ENCODE results near the gene UGT1A5. TPM values are rescaled to one million over a fixed set of nuclear protein-coding genes. Genes with fewer than 3 reads are reported as not detected.

The UGT1A5 gene
- total and polyA plus RNA-seq, 4 experiments from 2014 or later: not detected

GRCh38 chr2:233688341-233688740, 24.4 kb upstream of the UGT1A5 start:
- Histone ChIP-seq H3K4me1 (ENCODE audit: insufficient read depth, low read length) (no peaks in the 10 kb centered on the region), H3K27me3 (ENCODE audit: insufficient read depth, low read length) (no peaks in the 10 kb centered on the region), H3K36me3 (ENCODE audit: insufficient read depth, low read length) (no peaks in the 10 kb centered on the region), H3K27ac (ENCODE audit: low read depth, low read length) (no peak overlapping the region), H3K9me3 (ENCODE audit: control insufficient read depth in 1 of 2, low read length in 2 of 2) (no peaks in the 10 kb centered on the region), H3K4me3 (ENCODE audit: low read length in 2 of 2) (no peak overlapping the region)
- no peak overlapping the region for H3K27ac Mint-ChIP-seq
- H3K9me3 Mint-ChIP-seq: peaks cover 0 to 1% (median 0%) of the 10 kb centered on the region in 8 donors
- H3K36me3 Mint-ChIP-seq: no peaks in the 10 kb centered on the region
- H3K4me1 Mint-ChIP-seq: no peaks in the 10 kb centered on the region
- intact Hi-C loops (cut with micrococcal nuclease): no loop called here
- ChIA-PET CTCF (ENCODE audit: partially characterized antibody) (no interaction called here), POLR2A (ENCODE audit: partially characterized antibody) (no interaction called here)
- H3K4me3 Mint-ChIP-seq: no peak overlapping the region
- peaks cover 10 to 25% of the 10 kb centered on the region in 2 donors for H3K27me3 Mint-ChIP-seq
- DNase-seq: no peak

- H3K36me3 Mint-ChIP-seq: no peaks in the 10 kb centered on the region
- ChIA-PET CTCF (ENCODE audit: partially characterized antibody) (no interaction called here), POLR2A (ENCODE audit: partially characterized antibody) (no interaction called here)
- H3K27ac Mint-ChIP-seq: no peak overlapping the region
- Histone ChIP-seq H3K27me3 (ENCODE audit: insufficient read depth, low read length) (no peaks in the 10 kb centered on the region), H3K4me1 (ENCODE audit: insufficient read depth, low read length) (no peaks in the 10 kb centered on the region), H3K36me3 (ENCODE audit: insufficient read depth, low read length) (no peaks in the 10 kb centered on the region), H3K27ac (ENCODE audit: low read depth, low read length) (no peak overlapping the region), H3K9me3 (ENCODE audit: control insufficient read depth in 1 of 2, low read length in 2 of 2) (no peaks in the 10 kb centered on the region), H3K4me3 (ENCODE audit: low read length in 2 of 2) (no peak overlapping the region)
- DNase-seq: no peak
- H3K9me3 Mint-ChIP-seq: peaks cover 0 to 1% (median 0%) of the 10 kb centered on the region in 8 donors
- H3K4me3 Mint-ChIP-seq: no peak overlapping the region
- no peaks in the 10 kb centered on the region for H3K4me1 Mint-ChIP-seq
- peaks cover 10 to 27% of the 10 kb centered on the region in 2 donors for H3K27me3 Mint-ChIP-seq
- intact Hi-C loops (cut with micrococcal nuclease): no loop called here
Observed at GRCh38 chr2:233689031-233689430, 23.7 kb upstream of the UGT1A5 start.

- Histone ChIP-seq H3K27ac (ENCODE audit: low read depth, low read length) (no peak overlapping the region), H3K9me3 (ENCODE audit: control insufficient read depth in 1 of 2, low read length in 2 of 2) (no peaks in the 10 kb centered on the region), H3K36me3 (ENCODE audit: insufficient read depth, low read length) (no peaks in the 10 kb centered on the region), H3K4me1 (ENCODE audit: insufficient read depth, low read length) (no peaks in the 10 kb centered on the region), H3K4me3 (ENCODE audit: low read length in 2 of 2) (no peak overlapping the region), H3K27me3 (ENCODE audit: insufficient read depth, low read length) (no peaks in the 10 kb centered on the region)
- ChIA-PET CTCF (ENCODE audit: partially characterized antibody) (no interaction called here), POLR2A (ENCODE audit: partially characterized antibody) (no interaction called here)
- no peak overlapping the region for H3K27ac Mint-ChIP-seq
- no peaks in the 10 kb centered on the region for H3K36me3 Mint-ChIP-seq
- intact Hi-C loops (cut with micrococcal nuclease): no loop called here
- H3K4me1 Mint-ChIP-seq: no peaks in the 10 kb centered on the region
- peaks cover 0 to 1% (median 0%) of the 10 kb centered on the region in 8 donors for H3K9me3 Mint-ChIP-seq
- H3K27me3 Mint-ChIP-seq: peaks cover 10 to 27% of the 10 kb centered on the region in 2 donors
- H3K4me3 Mint-ChIP-seq: no peak overlapping the region
- no peak for DNase-seq
Observed at GRCh38 chr2:233689501-233689900, 23.2 kb upstream of the UGT1A5 start.

- Mint-ChIP-seq H3K36me3 (no peaks in the 10 kb centered on the region), H3K4me3 (no peak overlapping the region), H3K4me1 (no peaks in the 10 kb centered on the region), H3K27me3 (peaks cover 8 to 27% of the 10 kb centered on the region in 2 donors), H3K27ac (no peak overlapping the region), H3K9me3 (peaks cover 0 to 1% (median 0%) of the 10 kb centered on the region in 8 donors)
- no peaks in the 10 kb centered on the region for H3K9me3 ChIP-seq (ENCODE audit: control insufficient read depth in 1 of 2, low read length in 2 of 2)
- POLR2A ChIA-PET (ENCODE audit: partially characterized antibody): no interaction called here
- H3K4me3 ChIP-seq (ENCODE audit: low read length in 2 of 2): no peak overlapping the region
- CTCF ChIA-PET (ENCODE audit: partially characterized antibody): no interaction called here
- no peak overlapping the region for H3K27ac ChIP-seq (ENCODE audit: low read depth, low read length)
- H3K4me1 ChIP-seq (ENCODE audit: insufficient read depth, low read length): no peaks in the 10 kb centered on the region
- H3K36me3 ChIP-seq (ENCODE audit: insufficient read depth, low read length): no peaks in the 10 kb centered on the region
- no peak for DNase-seq
- H3K27me3 ChIP-seq (ENCODE audit: insufficient read depth, low read length): no peaks in the 10 kb centered on the region
- intact Hi-C loops (cut with micrococcal nuclease): no loop called here
Observed at GRCh38 chr2:233690444-233690843, 22.3 kb upstream of the UGT1A5 start.

- Mint-ChIP-seq H3K9me3 (peaks cover 0 to 2% (median 0%) of the 10 kb centered on the region in 8 donors), H3K27me3 (peaks cover 7 to 27% of the 10 kb centered on the region in 2 donors), H3K27ac (no peak overlapping the region), H3K4me1 (no peaks in the 10 kb centered on the region), H3K4me3 (no peak overlapping the region), H3K36me3 (no peaks in the 10 kb centered on the region)
- Histone ChIP-seq H3K27ac (ENCODE audit: low read depth, low read length) (no peak overlapping the region), H3K4me3 (ENCODE audit: low read length in 2 of 2) (no peak overlapping the region), H3K27me3 (ENCODE audit: insufficient read depth, low read length) (no peaks in the 10 kb centered on the region), H3K9me3 (ENCODE audit: control insufficient read depth in 1 of 2, low read length in 2 of 2) (no peaks in the 10 kb centered on the region), H3K36me3 (ENCODE audit: insufficient read depth, low read length) (no peaks in the 10 kb centered on the region), H3K4me1 (ENCODE audit: insufficient read depth, low read length) (no peaks in the 10 kb centered on the region)
- intact Hi-C loops (cut with micrococcal nuclease): no loop called here
- ChIA-PET CTCF (ENCODE audit: partially characterized antibody) (no interaction called here), POLR2A (ENCODE audit: partially characterized antibody) (no interaction called here)
- DNase-seq: no peak
Observed at GRCh38 chr2:233691443-233692433, 21.0 kb upstream of the UGT1A5 start.

GRCh38 chr2:233692648-233693047, 20.1 kb upstream of the UGT1A5 start, which contains the start of gene UGT1A6:
Gene UGT1A6, plus strand, starts transcription at chr2:233692890. Its CDS starts 115 bp downstream, at chr2:233693005.
- H3K27me3 ChIP-seq (ENCODE audit: insufficient read depth, low read length): no peaks in the 10 kb centered on the region

GRCh38 chr2:233693963-233694362, 18.7 kb upstream of the UGT1A5 start:
- no peaks in the 10 kb centered on the region for H3K4me1 Mint-ChIP-seq
- POLR2A ChIA-PET (ENCODE audit: partially characterized antibody): no interaction called here

More at GRCh38 chr2:233692648-233693047, 20.1 kb upstream of the UGT1A5 start, which contains the start of gene UGT1A6:
- intact Hi-C loops (cut with micrococcal nuclease): no loop called here
- no peaks in the 10 kb centered on the region for H3K4me1 ChIP-seq (ENCODE audit: insufficient read depth, low read length)
- peaks cover 10 to 27% of the 10 kb centered on the region in 2 donors for H3K27me3 Mint-ChIP-seq
- H3K4me3 Mint-ChIP-seq: no peak within 1 kb of the TSS
- H3K36me3 ChIP-seq (ENCODE audit: insufficient read depth, low read length): no peaks in the 10 kb centered on the region
- no peak within 1 kb of the TSS for H3K27ac Mint-ChIP-seq
- no peak within 1 kb of the TSS for H3K27ac ChIP-seq (ENCODE audit: low read depth, low read length)
- H3K4me3 ChIP-seq (ENCODE audit: low read length in 2 of 2): no peak within 1 kb of the TSS
- CTCF ChIA-PET (ENCODE audit: partially characterized antibody): no interaction called here
- H3K9me3 Mint-ChIP-seq: peaks cover 0 to 2% (median 0%) of the 10 kb centered on the region in 8 donors
- no peak for DNase-seq
- POLR2A ChIA-PET (ENCODE audit: partially characterized antibody): no interaction called here
- no peaks in the 10 kb centered on the region for H3K36me3 Mint-ChIP-seq
- H3K9me3 ChIP-seq (ENCODE audit: control insufficient read depth in 1 of 2, low read length in 2 of 2): no peaks in the 10 kb centered on the region
- no peaks in the 10 kb centered on the region for H3K4me1 Mint-ChIP-seq

More at GRCh38 chr2:233693963-233694362, 18.7 kb upstream of the UGT1A5 start:
- no peaks in the 10 kb centered on the region for H3K27me3 ChIP-seq (ENCODE audit: insufficient read depth, low read length)
- no peaks in the 10 kb centered on the region for H3K9me3 ChIP-seq (ENCODE audit: control insufficient read depth in 1 of 2, low read length in 2 of 2)
- H3K4me3 ChIP-seq (ENCODE audit: low read length in 2 of 2): no peak overlapping the region
- Mint-ChIP-seq H3K27me3 (peaks cover 6 to 18% of the 10 kb centered on the region in 2 donors), H3K9me3 (peaks cover 0 to 2% (median 0%) of the 10 kb centered on the region in 8 donors), H3K36me3 (no peaks in the 10 kb centered on the region), H3K4me3 (no peak overlapping the region), H3K27ac (peak overlapping the region in 1 of 7 donors; percentile 44)
- no peak for DNase-seq
- H3K4me1 ChIP-seq (ENCODE audit: insufficient read depth, low read length): no peaks in the 10 kb centered on the region
- no peaks in the 10 kb centered on the region for H3K36me3 ChIP-seq (ENCODE audit: insufficient read depth, low read length)
- H3K27ac ChIP-seq (ENCODE audit: low read depth, low read length): no peak overlapping the region
- intact Hi-C loops (cut with micrococcal nuclease): no loop called here
- CTCF ChIA-PET (ENCODE audit: partially characterized antibody): no interaction called here
